GM15510 (cell line): ENCODE results near the gene CACHD1.

ENCODE experiments used
- POLR2A ChIP-seq: IDR thresholded peaks from 3 replicates; pipeline ENCODE4 v1.6.1; 2011; ENCODE audit warnings: borderline replicate concordance; ENCODE audit not compliant: insufficient read length; ENCODE audit errors: extremely low read depth

CACHD1 gene

DNA sequence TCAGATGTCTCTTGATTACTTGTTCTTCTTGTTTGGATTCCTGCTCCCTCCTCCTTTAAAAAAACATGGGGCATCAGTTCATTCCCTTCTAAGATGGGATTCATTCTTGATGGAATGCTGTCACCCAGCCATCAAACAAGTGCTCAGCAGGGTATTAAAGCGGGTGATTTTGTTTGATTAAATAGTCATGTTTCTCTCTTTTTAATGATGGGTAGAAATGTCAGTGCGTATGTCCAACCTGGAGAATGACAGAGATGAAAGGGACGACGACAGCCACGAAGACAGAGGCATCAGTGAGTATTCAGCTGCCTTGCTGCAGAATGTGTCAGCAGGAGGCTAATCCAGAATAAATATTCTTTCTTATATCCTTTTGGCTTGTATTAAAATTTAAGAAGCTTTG lies 211.1 kb downstream of the CACHD1 start:
- TF ChIP-seq POLR2A = no peak

DNA sequence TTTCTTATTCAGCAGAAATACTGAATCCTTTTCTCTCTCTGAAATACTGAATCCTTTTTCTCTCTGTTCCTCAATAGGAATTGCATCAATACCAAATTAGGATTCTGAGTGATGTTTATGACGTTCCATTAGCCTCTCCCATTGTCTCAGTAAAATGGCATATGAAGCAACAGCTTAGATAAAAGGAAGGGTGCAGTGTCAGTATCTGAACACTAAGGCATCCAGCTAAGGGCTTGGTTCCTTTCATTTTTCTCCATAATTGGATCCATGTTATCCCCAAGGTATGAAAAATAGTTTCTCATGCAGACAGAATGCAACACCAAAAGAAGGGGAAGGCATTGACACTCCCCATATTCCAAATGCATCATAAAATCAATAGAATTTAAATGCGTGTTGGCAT lies 213.5 kb downstream of the CACHD1 start:
- TF ChIP-seq POLR2A = no peak

DNA sequence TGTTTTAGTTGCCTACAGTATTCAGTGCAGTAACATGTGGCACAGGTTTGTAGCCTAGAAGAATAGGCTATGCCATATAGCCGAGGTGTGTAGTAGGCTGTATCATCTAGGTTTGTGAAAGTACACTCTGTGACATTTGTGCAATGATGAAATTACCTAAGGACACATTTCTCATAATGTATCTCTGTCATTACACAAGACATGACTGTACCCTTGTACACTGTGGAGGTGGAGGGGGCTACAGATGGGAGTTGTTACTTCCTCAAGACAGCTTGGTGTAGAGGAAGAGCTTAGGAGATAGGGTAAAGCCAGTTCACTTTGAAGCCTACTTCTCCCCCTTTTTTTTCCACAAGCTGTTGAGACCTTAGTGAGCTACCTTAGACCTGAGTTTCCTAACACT lies 215.3 kb downstream of the CACHD1 start:
- TF ChIP-seq POLR2A = no peak

DNA sequence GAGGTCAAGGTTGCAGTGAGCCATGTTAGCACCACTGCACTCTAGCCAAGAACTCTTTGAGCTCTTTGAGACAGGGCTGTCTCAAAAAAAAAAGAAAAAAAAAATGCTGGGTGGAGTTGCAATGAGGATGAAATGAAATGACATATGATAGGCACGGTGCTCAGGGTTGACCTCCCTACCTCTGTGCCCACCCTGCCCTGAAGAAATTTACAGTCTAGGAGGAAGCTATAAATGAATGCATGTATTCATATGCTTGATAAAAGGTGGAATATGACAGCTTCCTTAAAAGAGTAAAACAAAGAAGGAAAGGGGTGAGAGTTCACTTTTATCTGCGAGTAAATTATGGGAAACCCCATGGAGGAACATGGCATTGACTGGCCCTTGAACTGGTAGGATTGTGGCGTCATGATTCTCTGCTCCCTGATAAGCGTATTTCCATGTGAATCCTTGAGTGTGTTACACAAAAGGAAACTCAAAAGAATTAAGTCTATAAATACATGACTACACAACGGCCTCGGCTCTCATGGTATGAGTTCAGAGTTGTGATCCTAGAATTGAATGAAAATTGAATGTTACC lies 215.9 kb downstream of the CACHD1 start:
- TF ChIP-seq POLR2A = no peak

DNA sequence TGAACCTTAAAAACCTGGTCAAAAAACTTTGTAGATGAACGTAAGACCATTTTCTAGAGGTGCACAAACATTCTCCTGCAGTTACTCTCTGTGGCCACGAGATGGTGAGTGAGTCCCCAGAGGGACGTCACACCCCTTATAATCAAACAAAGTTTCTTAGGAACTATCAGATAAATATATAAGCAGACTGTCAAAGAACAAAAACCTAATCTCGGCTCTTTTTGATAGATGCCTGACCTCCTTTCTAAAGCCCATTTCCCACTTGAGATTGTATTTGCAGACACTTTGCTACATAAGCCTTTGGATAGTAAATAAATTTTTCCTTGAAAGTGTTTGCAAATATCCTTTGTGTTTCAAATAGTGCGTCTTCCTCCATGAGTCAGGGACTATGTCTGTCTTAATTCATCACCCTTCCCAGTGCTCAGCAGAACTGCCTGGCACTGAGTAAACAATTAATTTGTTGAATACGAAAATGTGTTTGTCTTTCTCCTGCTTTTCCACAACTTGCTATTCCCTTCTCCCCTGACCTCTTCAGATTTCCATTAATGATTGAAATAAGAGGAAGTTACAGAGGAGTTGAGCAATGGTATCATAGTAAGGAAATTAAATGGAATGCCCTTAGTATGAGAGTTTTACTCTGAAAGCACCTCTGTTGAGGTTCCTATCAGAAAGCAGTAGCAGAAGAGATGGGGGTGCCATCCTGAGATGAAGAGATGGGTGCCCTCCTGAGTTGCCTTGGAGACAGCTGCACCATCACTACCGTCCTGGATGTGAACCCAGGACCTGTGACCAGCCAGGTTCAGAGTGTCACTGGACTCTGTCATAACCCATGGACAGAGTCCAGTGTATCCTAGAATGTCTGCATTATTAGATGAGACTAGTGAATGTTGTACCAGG lies 217.1 kb downstream of the CACHD1 start:
- no peak for TF ChIP-seq POLR2A

DNA sequence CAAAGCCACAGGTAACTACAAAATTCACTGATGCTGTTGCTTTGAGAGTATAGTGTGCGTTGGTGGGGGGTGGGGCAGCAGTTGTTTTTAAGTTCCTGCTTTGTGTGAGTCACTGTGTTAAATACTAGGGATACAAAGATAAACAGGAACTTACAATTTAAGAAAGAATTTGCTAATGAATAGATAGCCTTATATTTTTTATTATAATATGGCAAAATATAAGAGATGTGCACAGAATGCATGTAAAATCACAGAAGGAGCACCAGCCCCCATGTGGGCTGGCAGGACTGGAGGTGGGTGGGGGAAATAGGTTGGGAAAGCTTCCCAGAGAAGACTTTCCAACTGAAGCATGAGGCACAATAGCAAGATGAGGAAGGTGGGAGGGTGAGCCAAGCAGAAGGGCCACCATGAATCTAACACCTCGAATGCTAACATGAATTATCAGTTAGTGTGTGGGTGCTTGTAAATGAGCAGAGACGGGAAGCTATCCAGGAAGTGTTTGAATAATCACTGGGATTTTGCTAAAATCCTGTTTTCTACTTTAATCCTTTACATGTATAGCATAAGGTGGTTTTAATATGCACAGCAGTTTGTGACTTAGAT lies 217.9 kb downstream of the CACHD1 start:
- no peak for TF ChIP-seq POLR2A

DNA sequence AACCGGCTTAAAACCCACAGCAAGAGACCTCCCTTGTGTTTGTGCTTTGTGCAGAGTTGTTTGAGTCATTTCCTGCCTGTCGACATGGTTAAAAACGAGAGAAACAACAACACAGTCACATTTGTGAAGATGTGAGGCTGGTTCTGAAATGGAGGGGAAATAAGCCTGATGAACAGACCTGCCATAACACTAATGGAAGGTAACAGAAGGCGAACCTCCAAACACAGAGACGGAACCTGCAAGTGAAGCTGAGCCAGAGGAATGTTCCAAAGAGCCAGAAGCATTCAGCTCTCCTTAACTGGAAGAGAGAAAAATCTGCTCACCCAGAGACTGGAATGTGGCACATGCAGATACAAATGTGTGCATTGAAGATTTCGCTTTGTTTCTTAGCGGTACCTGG lies 221.7 kb downstream of the CACHD1 start:
- no peak for TF ChIP-seq POLR2A

DNA sequence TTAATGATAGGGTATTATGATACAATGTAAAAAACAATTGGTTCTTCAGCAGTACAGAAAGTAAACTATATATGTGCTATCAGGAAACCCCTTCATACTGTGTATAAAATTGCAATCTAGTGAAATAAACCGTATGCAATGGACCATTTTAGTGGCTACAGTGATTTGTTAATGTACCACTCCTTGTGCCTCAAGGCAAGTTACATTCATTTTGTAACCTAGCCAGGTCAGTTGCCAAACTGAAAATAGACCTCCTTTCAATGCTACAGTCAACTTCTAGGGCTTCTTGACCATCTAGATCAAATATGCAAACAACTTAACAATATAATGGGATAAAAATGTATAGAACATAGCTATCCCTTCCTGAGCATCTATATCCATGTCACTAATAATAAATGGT lies 223.0 kb downstream of the CACHD1 start:
- TF ChIP-seq POLR2A = no peak

DNA sequence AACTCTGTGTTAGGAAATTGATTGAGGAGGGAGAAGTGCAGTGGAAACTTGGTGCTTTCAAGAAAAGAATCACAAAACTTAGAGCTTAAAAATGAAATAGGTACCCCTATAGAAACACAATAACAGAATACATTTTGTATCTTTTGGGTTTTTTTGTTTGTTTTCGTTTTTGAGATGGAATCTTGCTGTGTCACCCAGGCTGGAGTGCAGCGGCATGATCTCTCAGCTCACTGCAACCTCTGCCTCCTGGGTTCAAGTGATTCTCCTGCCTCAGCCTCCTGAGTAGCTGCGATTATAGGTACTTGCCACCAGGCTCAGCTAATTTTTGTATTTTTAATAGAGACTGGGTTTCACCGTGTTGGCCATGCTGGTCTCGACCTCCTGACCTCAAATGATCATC lies 223.5 kb downstream of the CACHD1 start:
- TF ChIP-seq POLR2A = no peak

DNA sequence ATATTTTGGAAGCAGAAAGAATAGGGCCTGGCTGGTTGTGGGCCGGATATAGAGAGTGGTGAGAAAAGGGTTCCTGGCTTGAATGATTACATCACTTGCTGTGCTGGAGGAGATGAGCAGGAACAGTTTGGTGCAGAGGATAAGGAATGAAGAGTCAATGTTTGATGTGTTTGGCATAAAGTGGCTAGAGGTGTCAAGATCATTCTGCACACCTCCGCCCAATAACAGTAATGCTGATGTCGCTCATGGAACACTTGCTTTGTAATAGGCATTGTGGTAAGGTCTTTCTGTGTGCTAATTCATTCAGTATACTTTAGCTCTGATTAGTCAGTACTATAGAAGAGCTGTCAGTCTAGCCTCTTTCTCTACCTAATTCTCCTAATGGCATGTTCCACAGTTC lies 226.9 kb downstream of the CACHD1 start:
- TF ChIP-seq POLR2A = no peak

DNA sequence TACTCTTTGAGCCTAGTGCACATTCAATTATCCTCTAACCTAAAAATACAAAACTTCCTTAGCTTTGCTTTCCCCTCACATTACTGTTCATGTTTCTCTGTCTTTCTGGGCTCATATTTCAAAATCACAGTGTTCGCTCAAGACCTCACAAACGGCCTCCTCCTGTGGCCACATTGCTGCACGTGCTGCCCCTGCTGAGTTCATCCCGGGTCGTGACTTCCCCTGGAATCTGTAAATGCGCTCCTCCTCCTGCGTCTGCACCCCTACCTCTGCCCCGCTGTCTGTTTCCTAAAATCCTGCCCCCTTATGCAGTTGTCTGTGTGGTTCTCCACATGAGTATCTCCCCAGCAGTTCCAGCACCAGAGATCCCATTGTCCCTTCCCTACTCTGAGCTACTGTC lies 229.4 kb downstream of the CACHD1 start:
- TF ChIP-seq POLR2A = no peak

DNA sequence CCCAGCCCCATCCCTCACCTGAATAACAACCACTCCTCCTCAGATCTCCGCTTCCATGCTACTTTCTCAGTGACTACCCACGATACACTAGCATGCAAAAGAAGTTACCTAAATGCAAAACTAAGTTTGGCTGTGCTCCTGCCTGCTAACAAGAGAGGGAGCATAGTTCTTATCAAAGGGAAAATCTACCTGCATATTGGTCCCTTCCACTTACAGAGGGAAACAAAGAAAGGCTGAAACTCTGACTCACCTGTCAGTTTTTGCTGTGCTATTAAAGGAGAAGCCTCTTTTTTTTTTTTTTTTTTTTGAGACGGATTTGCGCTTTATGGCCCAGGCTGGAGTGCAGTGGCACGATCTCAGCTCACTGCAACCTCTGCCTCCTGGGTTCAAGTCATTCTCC lies 231.1 kb downstream of the CACHD1 start:
- no peak for TF ChIP-seq POLR2A

DNA sequence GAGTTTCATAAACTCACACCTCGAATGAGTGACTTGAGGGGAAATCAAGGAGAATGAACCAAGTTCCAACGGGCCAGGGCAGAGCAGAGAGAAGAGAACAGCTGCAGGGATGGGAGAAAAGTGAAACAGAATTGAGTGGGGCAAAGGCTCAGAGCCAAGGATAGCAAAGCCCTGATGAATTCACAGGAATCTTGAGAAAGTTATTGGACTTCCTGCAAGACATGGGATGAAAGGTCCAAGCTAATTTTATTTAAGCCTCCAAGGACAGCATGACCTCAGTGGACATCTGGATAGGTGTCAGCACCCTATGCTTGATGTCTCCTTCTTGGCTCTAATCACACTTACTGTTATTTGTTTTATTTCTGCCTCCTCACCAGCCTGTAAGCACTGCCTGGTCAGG lies 232.0 kb downstream of the CACHD1 start:
- no peak for TF ChIP-seq POLR2A

DNA sequence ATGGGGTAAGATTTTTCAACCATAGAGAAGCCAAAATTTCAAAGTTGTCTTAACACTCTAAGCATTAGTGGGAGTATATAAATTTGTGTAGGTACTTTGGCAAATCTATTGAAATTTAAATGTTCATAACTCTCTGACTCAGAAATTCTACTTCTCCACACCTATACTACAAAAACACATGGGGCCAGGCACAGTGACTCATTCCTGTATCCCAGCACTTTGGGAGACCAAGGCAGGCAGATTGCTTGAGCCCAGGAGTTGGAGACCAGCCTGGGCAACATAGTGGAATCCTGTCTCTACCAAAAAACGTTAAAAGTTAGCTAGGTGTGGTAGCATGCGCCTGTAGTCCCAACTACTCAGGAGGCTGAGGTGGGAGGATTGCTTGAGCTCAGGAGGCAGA lies 233.7 kb downstream of the CACHD1 start:
- TF ChIP-seq POLR2A = no peak

DNA sequence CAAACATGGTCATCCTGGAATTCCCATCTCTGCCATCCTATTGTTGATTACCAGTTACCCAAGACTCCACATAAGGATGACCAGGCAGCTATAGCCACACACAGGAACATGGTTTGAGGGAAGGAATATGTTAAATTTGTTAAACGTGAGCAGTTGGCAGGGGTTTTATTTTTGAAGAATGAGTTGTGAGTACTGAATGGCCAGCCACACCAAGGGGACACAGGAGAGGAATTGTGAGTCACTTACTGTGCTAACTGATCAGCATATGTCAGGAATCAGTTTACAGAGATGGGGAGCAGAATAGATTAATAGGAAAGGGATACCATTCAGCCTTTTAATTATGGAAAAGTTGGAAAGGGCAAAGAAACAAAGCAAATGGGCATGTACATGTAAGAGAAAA lies 235.7 kb downstream of the CACHD1 start:
- TF ChIP-seq POLR2A = no peak

DNA sequence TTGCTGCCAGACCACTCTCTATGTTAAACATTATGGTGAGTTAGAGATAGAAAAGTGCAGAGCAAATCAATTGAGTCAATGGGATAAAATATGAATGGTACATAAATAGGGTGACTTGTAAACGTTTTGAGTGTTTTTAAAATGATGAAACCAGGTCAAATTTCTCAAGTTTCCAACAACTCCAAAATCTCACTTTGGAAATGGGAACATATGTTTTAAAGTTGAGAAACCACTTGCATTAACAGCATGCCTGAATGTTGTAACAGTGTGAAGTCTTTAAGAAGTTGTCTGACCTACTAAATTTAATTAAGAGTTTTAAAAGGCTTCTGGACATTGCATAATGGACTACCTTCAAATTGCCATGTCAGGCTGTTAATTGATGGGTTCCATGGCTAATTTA lies 241.3 kb downstream of the CACHD1 start:
- no peak for TF ChIP-seq POLR2A
